Hematopoietic multipotent progenitor cell treated with erythropoietin and hydrocortisone succinate and interleukin-3 and kit ligand, for 15 days (in vitro differentiated cells): ENCODE measurements around the gene ATP5F1E.
"Not testable (repeated sequence)": the region's sequence is repeated elsewhere in the genome, so short reads cannot be mapped to it uniquely, and the experiment has no call there.

Experiments used
- DNase-seq: peaks from one replicate; pipeline ENCODE4 v3.0.0-alpha.2; 2015; ENCODE audit warnings: low spot score

Gene ATP5F1E

GRCh38 chr20:59019217-59019616 is 12.9 kb downstream of the ATP5F1E start, which contains the start of gene TUBB1:
Gene TUBB1 (plus strand): TSS chr20:59019429. CDS start chr20:59019523, 94 bp downstream.
- peak; percentile 74 for DNase-seq

- no peak for DNase-seq
Observed at GRCh38 chr20:59018817-59019216, 13.3 kb downstream of the ATP5F1E start.

- no peak for DNase-seq
Observed at GRCh38 chr20:59017493-59018231, 14.5 kb downstream of the ATP5F1E start.

GRCh38 chr20:59016795-59017492 is 15.2 kb downstream of the ATP5F1E start:
- peak; percentile 56 for DNase-seq

GRCh38 chr20:59015812-59016711 is 16.1 kb downstream of the ATP5F1E start:
- DNase-seq, result peak; percentile 68

- DNase-seq, result no peak
Observed at GRCh38 chr20:59015411-59015810, 16.7 kb downstream of the ATP5F1E start.

- DNase-seq, result peak; percentile 32
Observed at GRCh38 chr20:59014680-59015389, 17.3 kb downstream of the ATP5F1E start.

- DNase-seq, result peak; percentile 43
Observed at GRCh38 chr20:59013959-59014608, 18.1 kb downstream of the ATP5F1E start.

- no peak for DNase-seq
Observed at GRCh38 chr20:59013031-59013951, 18.8 kb downstream of the ATP5F1E start.

- not testable (repeated sequence) for DNase-seq
Observed at GRCh38 chr20:59011874-59012157, 20.3 kb downstream of the ATP5F1E start.

- peak; percentile 59 for DNase-seq
Observed at GRCh38 chr20:59010995-59011873, 20.9 kb downstream of the ATP5F1E start.

GRCh38 chr20:59010321-59010994 is 21.7 kb downstream of the ATP5F1E start:
- DNase-seq, result no peak

GRCh38 chr20:59008715-59009336 is 23.3 kb downstream of the ATP5F1E start:
- DNase-seq, result no peak

- DNase-seq, result no peak
Observed at GRCh38 chr20:59007665-59008511, 24.2 kb downstream of the ATP5F1E start.

- DNase-seq, result peak; percentile 59
Observed at GRCh38 chr20:59006864-59007664, 25.1 kb downstream of the ATP5F1E start, which contains the start of gene CTSZ. Gene CTSZ (minus strand): TSS chr20:59007254. CDS start chr20:59007128, 126 bp downstream.

GRCh38 chr20:59006167-59006863 is 25.8 kb downstream of the ATP5F1E start:
- peak; percentile 50 for DNase-seq
